ENCODE results near the gene TRIM61. TPM values are rescaled to one million over a fixed set of nuclear protein-coding genes. Genes with fewer than 3 reads are reported as not detected.

TRIM61 gene
- polyA plus RNA-seq, 1 donor from 2014 or later: not detected

- no peaks in the 10 kb centered on the region for H3K79me2 ChIP-seq (replicated peaks; ENCODE audit: insufficient read depth, low read length)
- no peak overlapping the region for H3K4me3 ChIP-seq (ENCODE audit: low read length)
- no peak overlapping the region for H3K27ac ChIP-seq (ENCODE audit: low read length)
- H3F3A ChIP-seq (ENCODE audit: insufficient read depth, low read length, poor library complexity, severe bottlenecking): no peaks in the 10 kb centered on the region
- no peaks in the 10 kb centered on the region for H3K36me3 ChIP-seq (ENCODE audit: insufficient read depth, low read length)
- no peaks in the 10 kb centered on the region for H3K9me2 ChIP-seq (ENCODE audit: insufficient read depth, low read length)
- H3K9me3 ChIP-seq (ENCODE audit: low read length): no peaks in the 10 kb centered on the region
- H3K27me3 ChIP-seq (ENCODE audit: insufficient read depth, low read depth, low read length): no peaks in the 10 kb centered on the region
- H3K9ac ChIP-seq (ENCODE audit: low read length): no peak overlapping the region
- TF ChIP-seq, protein P1, sequence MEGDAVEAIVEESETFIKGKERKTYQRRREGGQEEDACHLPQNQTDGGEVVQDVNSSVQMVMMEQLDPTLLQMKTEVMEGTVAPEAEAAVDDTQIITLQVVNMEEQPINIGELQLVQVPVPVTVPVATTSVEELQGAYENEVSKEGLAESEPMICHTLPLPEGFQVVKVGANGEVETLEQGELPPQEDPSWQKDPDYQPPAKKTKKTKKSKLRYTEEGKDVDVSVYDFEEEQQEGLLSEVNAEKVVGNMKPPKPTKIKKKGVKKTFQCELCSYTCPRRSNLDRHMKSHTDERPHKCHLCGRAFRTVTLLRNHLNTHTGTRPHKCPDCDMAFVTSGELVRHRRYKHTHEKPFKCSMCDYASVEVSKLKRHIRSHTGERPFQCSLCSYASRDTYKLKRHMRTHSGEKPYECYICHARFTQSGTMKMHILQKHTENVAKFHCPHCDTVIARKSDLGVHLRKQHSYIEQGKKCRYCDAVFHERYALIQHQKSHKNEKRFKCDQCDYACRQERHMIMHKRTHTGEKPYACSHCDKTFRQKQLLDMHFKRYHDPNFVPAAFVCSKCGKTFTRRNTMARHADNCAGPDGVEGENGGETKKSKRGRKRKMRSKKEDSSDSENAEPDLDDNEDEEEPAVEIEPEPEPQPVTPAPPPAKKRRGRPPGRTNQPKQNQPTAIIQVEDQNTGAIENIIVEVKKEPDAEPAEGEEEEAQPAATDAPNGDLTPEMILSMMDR (IDR thresholded peaks at IDR 0.05; ENCODE audit: poor library complexity, severe bottlenecking): no peak
- TF ChIP-seq SMC3 (conservative IDR thresholded peaks at IDR 0.05; ENCODE audit: poor library complexity) (no peak), POLR2AphosphoS5 (IDR thresholded peaks at IDR 0.05) (no peak), REST (IDR thresholded peaks at IDR 0.05; ENCODE audit: borderline replicate concordance) (no peak), MXI1 (conservative IDR thresholded peaks at IDR 0.05; ENCODE audit: poor library complexity, severe bottlenecking) (no peak), EZH2 (IDR thresholded peaks at IDR 0.05; ENCODE audit: borderline replicate concordance, insufficient read depth, low read length, poor library complexity, severe bottlenecking) (no peak)
- no peaks in the 10 kb centered on the region for H4K20me1 ChIP-seq (ENCODE audit: insufficient read depth)
- no peak overlapping the region for H2AFZ ChIP-seq (ENCODE audit: low read depth, low read length)
- H3K4me2 ChIP-seq (ENCODE audit: low read length): no peak overlapping the region
Observed at GRCh38 chr4:165006886-165007285, 29.4 kb upstream of the TRIM61 start.

GRCh38 chr4:165006456-165006855 is 29.0 kb upstream of the TRIM61 start:
- H3K9me3 ChIP-seq (ENCODE audit: low read length): no peaks in the 10 kb centered on the region
- no peak for TF ChIP-seq MXI1 (conservative IDR thresholded peaks at IDR 0.05; ENCODE audit: poor library complexity, severe bottlenecking)
- no peak for TF ChIP-seq SMC3 (conservative IDR thresholded peaks at IDR 0.05; ENCODE audit: poor library complexity)
- no peak for TF ChIP-seq EZH2 (IDR thresholded peaks at IDR 0.05; ENCODE audit: borderline replicate concordance, insufficient read depth, low read length, poor library complexity, severe bottlenecking)
- no peak for TF ChIP-seq TAF1 (IDR thresholded peaks at IDR 0.05; ENCODE audit: low read depth)
- TF ChIP-seq, protein P1 (IDR thresholded peaks at IDR 0.05; ENCODE audit: poor library complexity, severe bottlenecking): no peak
- TF ChIP-seq RAD21 (conservative IDR thresholded peaks at IDR 0.05): no peak
- no peak for TF ChIP-seq POLR2AphosphoS5 (IDR thresholded peaks at IDR 0.05)
- no peak for TF ChIP-seq EP300 (conservative IDR thresholded peaks at IDR 0.05; ENCODE audit: poor library complexity, severe bottlenecking)
- no peak for TF ChIP-seq REST (IDR thresholded peaks at IDR 0.05; ENCODE audit: borderline replicate concordance)
- no peak overlapping the region for H3K9ac ChIP-seq (ENCODE audit: low read length)
- no peaks in the 10 kb centered on the region for H3F3A ChIP-seq (ENCODE audit: insufficient read depth, low read length, poor library complexity, severe bottlenecking)
- H3K79me2 ChIP-seq (replicated peaks; ENCODE audit: insufficient read depth, low read length): no peaks in the 10 kb centered on the region
- no peak overlapping the region for H3K27ac ChIP-seq (ENCODE audit: low read length)
- no peak overlapping the region for H2AFZ ChIP-seq (ENCODE audit: low read depth, low read length)
- H3K27me3 ChIP-seq (ENCODE audit: insufficient read depth, low read depth, low read length): no peaks in the 10 kb centered on the region
- H3K9me2 ChIP-seq (ENCODE audit: insufficient read depth, low read length): no peaks in the 10 kb centered on the region
- H4K20me1 ChIP-seq (ENCODE audit: insufficient read depth): no peaks in the 10 kb centered on the region
- no peaks in the 10 kb centered on the region for H3K36me3 ChIP-seq (ENCODE audit: insufficient read depth, low read length)
- H3K4me2 ChIP-seq (ENCODE audit: low read length): no peak overlapping the region
- no peak overlapping the region for H3K4me3 ChIP-seq (ENCODE audit: low read length)
